Measurements from ENCODE around the gene AMH.

GRCh38 chr19:2242816-2243215, 6.3 kb upstream of the AMH start:
- TF ChIP-seq EZH2 (IDR thresholded peaks at IDR 0.05; ENCODE audit: borderline replicate concordance, low read length): no peak
- TF ChIP-seq, protein P1, sequence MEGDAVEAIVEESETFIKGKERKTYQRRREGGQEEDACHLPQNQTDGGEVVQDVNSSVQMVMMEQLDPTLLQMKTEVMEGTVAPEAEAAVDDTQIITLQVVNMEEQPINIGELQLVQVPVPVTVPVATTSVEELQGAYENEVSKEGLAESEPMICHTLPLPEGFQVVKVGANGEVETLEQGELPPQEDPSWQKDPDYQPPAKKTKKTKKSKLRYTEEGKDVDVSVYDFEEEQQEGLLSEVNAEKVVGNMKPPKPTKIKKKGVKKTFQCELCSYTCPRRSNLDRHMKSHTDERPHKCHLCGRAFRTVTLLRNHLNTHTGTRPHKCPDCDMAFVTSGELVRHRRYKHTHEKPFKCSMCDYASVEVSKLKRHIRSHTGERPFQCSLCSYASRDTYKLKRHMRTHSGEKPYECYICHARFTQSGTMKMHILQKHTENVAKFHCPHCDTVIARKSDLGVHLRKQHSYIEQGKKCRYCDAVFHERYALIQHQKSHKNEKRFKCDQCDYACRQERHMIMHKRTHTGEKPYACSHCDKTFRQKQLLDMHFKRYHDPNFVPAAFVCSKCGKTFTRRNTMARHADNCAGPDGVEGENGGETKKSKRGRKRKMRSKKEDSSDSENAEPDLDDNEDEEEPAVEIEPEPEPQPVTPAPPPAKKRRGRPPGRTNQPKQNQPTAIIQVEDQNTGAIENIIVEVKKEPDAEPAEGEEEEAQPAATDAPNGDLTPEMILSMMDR (conservative IDR thresholded peaks at IDR 0.05 in 1 of 2, IDR thresholded peaks at IDR 0.05 in 1 of 2; ENCODE audit: extremely low read depth in 1 of 2, insufficient read depth in 1 of 2, low read depth in 1 of 2, low read length in 2 of 2): no peak

Measured in mammary epithelial cell (primary cell).